Stimulated activated CD8-positive, alpha-beta memory T cell treated with anti-CD3 and anti-CD28 coated beads, Interleukin-12 subunit alpha, Interleukin-12 subunit beta, amount 100 ng/mL, for 24 hours (primary cell): ENCODE results near the gene BIN1.

Experiments used
- DNase-seq: peaks from one replicate; pipeline ENCODE4 v3.0.0-alpha.2; 2020; ENCODE audit errors: extremely low read depth

BIN1 gene

GRCh38 chr2:127057371-127058245, 49.3 kb downstream of the BIN1 start:
- no peak for DNase-seq

- DNase-seq: no peak
Observed at GRCh38 chr2:127056631-127057370, 50.2 kb downstream of the BIN1 start.

DNA sequence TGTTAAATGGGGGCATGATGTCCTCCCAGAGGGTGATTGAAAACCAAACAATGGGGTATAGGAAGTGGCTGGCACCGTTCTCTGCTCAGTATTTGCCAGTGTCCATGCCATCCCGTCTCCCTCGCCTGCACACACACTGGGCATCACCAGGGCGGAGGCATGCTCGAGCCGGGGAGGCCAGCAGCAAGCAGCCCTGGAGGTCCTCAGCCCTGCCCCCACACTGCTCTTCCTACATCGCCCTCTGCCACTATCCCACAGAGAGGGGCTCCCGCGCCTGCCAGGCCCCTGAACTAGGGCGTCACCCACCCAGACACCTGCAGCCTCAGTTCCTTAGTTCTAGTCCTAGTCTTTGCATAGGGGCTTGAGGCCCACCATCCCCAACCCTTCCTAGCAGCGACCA, 50.9 kb downstream of the BIN1 start:
- no peak for DNase-seq

GRCh38 chr2:127055786-127056076, 51.2 kb downstream of the BIN1 start:
- no peak for DNase-seq

DNA sequence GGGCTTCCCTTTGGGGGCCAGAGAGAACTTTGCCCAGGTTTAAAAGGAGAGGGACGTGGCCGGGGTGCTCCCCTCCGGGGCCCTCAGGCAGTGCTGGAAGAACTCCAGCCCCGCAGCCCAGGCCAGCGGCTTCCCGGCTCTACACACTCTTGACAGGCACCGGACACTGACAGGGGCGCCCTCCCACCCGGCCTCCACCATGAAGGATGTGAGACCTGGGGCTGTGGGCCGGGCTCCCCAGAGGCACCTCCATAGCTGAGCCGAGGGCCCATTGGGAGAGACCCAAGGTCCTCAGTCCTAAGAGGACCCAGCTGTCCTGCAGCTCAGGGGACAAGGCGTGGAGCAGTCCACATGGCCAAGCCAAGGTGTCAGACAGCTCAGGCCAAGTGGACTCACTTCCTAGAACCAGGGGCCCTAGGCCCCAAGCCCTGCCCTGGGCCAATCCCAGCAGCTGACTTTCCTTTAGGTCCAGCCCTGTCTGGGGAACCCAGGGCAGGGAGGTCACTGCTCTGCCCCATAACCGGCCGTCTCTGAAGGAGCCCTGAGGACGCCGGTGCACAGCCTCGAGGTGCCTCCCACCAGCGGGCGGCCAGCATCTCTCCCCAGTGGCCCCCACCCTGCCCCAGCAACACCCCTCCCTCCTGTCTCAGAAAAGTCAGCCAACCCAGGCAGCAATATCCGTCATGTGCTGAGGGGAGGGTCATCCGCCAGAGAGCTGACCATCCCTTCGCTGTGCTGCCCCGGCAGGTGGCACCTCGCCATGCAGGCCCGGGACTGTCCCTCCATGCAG, 51.8 kb downstream of the BIN1 start:
- no peak for DNase-seq

GRCh38 chr2:127054604-127054930, 52.4 kb downstream of the BIN1 start:
- no peak for DNase-seq

- no peak for DNase-seq
Observed at GRCh38 chr2:127053731-127054603, 53.0 kb downstream of the BIN1 start.

DNA sequence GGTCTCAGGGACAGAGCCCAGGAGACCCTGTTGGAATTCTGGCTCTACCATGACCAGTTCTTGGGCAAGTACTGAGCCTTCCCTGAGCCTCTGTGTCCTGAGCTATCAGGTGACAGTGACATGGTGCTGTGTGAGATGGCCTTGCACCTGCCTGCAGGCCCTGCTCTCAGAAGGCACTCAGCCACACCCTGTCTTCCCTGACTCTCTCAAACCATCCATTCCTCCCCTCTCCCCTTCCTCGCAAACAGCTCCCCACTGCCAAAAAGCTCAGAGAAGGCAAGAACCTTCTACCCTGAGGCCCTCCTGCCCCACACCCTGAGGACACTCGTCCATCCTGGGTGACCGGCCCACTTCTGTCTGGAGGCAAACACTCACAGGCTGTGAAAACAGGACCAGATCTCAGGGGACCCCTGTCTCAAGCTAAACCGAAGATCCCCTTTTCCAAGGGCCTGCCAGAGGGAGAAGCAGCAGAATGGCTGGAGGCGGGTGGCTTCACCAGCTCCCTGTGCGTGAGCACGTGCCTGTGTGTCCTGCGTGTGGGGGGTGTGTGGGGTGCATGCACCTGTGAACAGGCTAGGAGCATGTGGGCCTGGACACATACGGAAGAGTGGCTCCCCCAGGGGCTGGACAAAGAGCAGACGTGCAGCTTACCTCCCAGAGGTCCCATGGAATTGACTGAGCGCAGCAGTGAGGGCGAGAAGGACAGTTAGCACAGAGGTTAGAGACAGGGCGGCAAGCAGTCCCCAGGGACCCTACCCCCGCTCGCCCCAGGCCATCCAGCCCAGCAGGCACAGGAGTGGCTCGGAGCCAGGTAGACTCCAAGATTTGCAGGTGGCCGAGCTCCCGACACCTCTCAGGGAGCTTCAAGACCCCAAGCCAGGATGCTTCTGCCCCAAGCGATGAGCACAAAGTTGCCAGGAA, 53.9 kb downstream of the BIN1 start:
- no peak for DNase-seq

DNA sequence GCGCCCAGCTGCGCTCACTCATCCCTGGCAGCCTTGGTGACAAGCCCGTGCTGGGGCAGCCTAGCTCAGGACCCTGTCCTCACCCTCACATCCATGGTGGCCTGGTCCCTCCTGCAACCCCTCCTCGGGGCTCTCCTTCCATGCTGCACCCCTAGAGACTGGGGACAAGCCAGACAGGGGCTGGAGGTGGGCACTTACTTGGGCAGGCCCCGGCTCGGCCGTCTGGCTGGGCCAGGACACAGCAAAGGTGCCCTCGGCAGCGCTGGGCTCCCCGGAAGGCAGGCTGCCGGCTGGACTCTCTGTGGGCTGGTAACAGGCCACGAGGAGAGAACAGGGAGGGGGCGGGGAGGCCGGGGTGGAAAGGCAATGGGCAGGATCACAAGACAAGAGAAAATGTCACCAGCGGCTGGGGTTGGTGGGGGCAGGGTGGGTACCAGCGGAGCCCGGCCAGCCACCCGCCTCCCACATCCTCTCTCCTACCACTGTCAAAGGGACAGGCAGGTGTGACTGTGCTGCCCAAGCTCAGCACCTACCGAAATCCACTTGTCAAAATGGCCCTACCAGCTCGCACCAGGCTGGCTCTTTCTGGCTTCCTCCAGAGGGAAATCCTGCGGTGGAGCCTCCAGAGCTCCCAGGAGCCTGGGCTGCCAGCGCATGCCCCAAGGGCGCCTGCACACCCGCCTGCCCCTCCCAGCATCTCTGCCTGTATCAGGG, 54.7 kb downstream of the BIN1 start:
- DNase-seq: no peak

- DNase-seq: no peak
Observed at GRCh38 chr2:127051116-127052056, 55.6 kb downstream of the BIN1 start.

GRCh38 chr2:127050803-127051115, 56.2 kb downstream of the BIN1 start:
- no peak for DNase-seq

DNA sequence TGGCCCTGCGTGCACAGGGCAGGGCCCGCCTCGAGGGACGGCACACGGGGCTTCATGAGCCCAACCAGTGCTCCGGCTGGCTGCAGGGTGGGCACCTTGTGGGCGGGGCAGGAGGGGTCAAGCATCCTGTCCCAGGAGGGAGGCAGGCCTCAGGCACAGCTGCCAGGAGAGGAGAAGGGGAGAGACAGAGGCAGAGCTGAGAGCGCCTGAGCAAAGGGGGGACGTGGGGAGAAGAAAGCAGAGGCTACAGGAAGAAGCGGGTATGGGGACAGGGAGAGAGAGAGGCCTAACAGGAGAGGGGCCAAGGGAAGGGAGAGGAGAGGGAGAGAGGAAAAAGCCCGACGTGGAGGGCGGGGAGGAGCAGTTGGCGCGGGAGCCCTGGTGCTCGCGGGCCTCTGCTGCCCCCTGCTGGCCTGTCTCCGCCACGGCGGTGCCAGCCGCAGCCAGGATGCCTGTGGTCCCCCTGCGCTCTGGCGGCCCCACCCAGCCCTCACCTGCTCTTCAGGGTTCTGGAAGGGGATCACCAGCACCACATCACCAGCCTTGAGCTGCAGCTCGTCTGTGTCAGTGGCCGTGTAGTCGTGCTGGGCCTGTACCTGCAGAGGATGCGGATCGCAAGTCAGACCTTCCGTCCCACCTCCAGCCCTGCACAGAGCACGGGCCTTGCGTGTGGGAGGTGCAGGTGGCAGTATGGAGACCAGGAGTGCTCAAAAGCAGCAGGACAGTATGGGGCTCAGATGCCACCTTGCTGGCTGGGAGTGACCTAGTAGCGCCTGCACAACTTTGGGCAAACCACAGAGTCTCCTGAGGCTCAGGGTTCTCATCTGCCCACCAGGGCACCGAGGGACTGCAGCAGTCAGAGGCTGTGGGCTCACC, 56.8 kb downstream of the BIN1 start:
- no peak for DNase-seq

DNA sequence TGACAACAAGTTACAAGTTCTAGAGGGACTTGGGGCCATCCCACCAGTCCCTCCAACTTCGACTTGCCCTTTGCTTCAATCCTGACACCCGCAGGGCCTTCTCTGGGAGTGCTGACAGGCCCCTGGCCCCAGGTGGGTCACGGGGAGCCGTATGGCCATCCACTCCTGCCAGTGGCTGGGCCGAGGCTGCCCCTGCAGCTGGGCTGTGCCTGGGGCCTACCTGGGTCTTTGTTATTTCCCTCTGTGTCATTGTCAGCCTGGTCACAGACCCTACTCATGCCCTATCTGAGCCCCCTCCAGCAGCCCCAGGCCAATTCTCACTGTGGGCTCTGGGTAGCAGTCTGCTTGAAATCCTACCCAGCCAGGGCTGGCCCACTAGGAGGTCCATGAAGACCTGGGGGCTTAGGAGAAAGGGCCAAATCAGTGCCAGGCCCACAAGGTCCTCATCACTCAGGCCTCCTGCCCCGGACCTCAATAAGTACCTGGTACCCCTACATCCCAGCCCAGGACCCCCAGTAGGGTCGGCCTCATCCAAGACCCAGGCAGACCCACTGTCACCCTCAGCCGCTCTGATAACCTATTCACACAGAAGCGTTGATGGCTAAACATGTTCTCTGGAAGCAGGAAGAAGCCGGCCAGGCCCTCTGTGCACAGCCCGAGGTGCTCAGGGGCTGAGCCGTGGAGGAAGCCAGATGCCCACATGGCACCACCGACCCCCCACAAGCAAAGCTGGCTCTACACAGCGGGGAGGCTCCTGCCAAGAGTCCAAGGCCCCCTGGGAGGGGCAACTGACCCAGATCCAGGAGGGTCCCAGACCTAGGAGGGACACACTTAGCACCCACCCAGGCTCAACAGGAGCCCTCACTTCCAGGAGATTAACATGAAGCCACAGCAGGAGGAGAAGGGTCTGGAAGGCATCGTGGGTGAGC, 57.7 kb downstream of the BIN1 start:
- DNase-seq: no peak

DNA sequence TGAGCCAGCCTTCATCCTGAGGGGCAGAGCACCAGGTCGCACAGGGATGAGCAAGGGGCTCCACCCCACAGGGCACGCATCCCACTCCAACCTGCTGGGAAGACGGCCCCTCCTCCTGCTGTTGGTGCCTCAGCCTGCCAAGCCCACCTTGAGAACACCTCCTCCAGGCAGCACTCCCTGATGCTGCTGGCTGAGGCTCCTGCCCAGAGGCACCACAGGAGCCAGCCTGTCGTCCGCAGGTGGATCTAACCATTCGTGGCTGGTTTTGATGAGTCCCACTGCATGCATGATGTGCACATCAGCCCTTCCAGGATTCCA, 58.4 kb downstream of the BIN1 start:
- no peak for DNase-seq

GRCh38 chr2:127047716-127048617, 59.0 kb downstream of the BIN1 start:
- DNase-seq: no peak

DNA sequence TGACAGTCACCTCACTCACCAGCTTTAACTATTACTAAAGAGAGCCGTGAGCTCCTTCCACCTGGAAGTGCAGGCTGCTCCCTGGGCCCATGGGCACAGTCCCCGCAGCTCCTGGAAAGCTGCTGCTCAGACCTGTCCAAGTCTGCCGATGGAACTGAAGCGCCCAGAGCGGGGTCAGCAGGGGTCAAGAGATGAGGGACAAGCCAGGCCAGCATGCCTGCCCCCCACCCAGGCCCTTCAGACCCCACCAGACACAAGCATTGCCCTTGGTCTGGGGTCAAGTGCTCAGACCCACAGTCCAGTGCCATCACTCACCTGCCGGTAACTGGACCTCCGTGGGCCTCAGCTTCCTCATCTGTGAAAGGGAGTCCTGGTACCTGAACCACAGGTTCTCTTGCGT, 59.9 kb downstream of the BIN1 start:
- no peak for DNase-seq
